Activated T-cell treated with anti-CD3 and anti-CD28 coated beads, Interleukin-2, amount 50 U/mL, for 1 hour (primary cell): Measurements from ENCODE around the gene LONP1.
"Not testable (repeated sequence)": the region's sequence is repeated elsewhere in the genome, so short reads cannot be mapped to it uniquely, and the experiment has no call there.

ENCODE experiments used
- DNase-seq: peaks from one replicate; pipeline ENCODE4 v3.0.0-alpha.2; 2020

Gene LONP1

GRCh38 chr19:5719961-5720790 lies at the start of gene LONP1, which contains the start of gene CATSPERD:
Gene LONP1 (minus strand): TSS chr19:5720146. CDS start chr19:5720132, 14 bp downstream.
Gene CATSPERD (plus strand): TSS chr19:5720637. CDS start chr19:5720738, 101 bp downstream.
- peak; percentile 97 for DNase-seq

DNA sequence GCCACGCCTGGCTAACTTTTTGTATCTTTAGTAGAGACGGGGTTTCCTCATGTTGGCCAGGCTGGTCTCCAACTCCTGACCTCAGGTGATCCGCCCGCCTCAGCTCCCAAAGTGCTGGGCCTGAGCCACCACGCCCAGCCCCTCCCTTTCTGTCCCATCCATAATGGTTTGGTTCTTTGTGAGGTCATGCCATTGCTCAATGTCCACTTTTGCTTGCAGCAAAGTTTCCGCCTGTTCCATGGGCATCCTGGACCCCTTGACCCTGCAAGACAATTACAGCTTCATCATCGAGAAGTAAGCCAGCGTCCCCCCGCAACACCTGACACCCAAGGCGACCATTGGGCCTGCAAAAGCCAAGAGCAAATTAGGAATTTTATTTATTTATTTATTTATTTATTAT lies 48.0 kb upstream of the LONP1 start:
- DNase-seq = no peak

GRCh38 chr19:5765220-5765619 lies 45.3 kb upstream of the LONP1 start:
- no peak for DNase-seq

DNA sequence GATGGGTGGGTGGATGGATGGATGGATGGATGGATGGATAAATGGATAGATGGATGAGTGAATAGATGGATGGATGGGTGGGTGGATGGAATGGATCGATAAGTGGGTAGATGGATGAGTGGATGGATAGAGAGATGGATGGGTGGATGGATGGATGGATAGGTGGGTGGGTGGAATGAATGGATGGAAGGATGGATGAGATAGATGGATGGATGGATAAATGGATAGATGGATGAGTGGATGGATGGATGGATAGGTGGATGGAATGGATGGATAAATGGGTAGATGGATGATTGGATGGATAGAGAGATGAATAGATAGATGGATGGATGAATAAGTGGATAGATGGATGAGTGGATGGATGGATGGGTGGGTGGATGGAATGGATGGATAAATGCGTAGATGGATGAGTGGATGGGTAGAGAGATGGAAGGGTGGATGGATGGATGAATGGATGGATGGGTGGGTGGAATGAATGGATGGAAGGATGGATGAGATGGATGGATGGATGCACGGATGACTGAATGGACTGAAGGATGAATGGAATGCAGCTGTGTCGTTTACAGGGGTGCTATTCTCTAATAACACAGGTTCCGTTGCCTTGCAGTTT lies 42.8 kb upstream of the LONP1 start:
- no peak for DNase-seq

- DNase-seq = no peak
Measured at GRCh38 chr19:5753743-5754142, 33.8 kb upstream of the LONP1 start.

GRCh38 chr19:5751709-5752108 lies 31.8 kb upstream of the LONP1 start:
- DNase-seq = no peak

- no peak for DNase-seq
Measured at GRCh38 chr19:5749505-5749904, 29.6 kb upstream of the LONP1 start.

- not testable (repeated sequence) for DNase-seq
Measured at GRCh38 chr19:5748920-5749319, 29.0 kb upstream of the LONP1 start.

DNA sequence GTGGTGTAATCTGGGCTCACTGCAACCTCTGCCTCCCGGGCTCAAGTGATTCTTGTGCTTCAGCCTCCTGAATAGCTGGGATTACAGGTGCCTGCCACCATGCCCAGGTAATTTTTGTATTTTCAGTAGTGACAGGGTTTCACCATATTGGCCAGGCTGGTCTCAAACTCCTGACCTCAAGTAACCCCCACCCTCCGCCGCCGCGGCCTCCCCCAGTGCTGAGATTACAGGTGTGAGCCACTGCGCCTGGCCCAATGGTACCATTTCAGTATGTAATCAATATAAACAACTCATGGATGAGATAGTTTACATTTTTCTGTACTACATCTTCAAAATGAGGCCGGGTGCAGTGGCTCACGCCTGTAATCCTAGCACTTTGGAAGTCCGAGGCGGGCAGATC lies 25.1 kb upstream of the LONP1 start:
- DNase-seq = not testable (repeated sequence)

DNA sequence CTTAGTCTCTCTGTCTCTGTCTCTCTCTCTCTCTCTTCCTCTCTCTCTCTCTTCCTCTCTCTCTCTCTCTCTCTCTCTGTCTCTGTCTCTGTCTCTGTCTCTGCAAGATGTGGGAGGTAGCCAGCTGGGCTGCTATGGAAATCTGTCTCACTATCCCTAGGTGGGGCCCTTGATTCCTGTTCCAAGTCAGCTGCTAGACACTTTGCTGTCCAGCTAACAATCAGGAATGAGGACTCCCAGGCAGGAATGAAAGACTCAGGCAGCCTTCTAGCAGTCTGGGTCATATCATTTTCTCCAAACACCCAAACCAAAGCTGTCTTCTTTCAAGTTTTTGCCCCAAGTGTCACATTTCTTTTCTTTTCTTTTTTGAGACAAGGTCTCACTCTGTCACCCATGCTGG lies 23.7 kb upstream of the LONP1 start:
- DNase-seq = no peak

DNA sequence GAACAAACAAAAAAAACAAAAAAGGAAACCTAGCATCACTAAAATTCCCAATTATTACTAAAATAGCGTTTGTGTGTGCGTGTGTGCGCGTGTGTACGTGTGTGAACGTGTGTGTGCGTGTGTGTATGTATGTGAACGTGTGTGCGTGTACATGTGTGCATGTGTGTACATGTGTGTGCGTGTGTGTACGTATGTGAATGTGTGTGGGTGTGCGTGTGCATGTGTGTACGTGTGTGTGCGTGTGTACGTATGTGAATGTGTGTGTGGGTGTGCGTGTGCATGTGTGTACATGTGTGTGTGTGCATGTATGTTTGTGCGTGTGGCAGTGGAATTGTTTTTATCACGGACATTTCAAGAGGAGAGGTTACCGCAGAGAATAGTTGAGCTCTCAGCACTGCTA lies 22.1 kb upstream of the LONP1 start:
- DNase-seq = no peak

GRCh38 chr19:5738423-5738822 lies 18.5 kb upstream of the LONP1 start:
- no peak for DNase-seq

GRCh38 chr19:5733172-5733571 lies 13.2 kb upstream of the LONP1 start:
- DNase-seq = not testable (repeated sequence)

GRCh38 chr19:5727453-5728050 lies 7.6 kb upstream of the LONP1 start:
- no peak for DNase-seq

- DNase-seq = no peak
Measured at GRCh38 chr19:5719274-5719960, 529 bp downstream of the LONP1 start.

GRCh38 chr19:5718579-5719273 lies 1.2 kb downstream of the LONP1 start:
- DNase-seq = no peak

DNA sequence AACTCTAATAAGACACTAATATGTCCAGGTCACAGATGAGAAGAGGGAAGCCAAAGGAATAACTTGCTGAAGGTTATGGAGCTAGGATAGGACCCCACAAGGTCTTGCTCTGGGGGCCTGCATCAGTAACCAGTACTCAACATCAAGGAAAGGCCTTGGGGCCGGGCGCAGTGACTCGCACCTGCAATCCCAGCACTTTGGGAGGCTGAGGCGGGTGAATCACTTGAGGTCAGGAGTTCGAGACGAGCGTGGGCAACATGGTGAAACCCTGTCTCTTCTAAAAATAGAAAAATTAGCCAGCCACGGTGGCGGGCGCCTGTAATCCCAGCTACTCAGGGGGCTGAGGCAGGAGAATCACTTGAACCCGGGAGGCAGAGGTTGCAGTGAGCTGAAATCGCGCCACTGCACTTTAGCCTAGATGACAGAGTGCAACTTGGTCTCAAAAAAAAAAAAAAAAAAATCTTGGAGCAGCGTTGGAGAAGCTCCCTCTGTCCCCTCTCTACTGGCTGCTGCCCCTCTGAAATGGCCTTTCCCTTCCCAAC lies 1.8 kb downstream of the LONP1 start:
- no peak for DNase-seq

DNA sequence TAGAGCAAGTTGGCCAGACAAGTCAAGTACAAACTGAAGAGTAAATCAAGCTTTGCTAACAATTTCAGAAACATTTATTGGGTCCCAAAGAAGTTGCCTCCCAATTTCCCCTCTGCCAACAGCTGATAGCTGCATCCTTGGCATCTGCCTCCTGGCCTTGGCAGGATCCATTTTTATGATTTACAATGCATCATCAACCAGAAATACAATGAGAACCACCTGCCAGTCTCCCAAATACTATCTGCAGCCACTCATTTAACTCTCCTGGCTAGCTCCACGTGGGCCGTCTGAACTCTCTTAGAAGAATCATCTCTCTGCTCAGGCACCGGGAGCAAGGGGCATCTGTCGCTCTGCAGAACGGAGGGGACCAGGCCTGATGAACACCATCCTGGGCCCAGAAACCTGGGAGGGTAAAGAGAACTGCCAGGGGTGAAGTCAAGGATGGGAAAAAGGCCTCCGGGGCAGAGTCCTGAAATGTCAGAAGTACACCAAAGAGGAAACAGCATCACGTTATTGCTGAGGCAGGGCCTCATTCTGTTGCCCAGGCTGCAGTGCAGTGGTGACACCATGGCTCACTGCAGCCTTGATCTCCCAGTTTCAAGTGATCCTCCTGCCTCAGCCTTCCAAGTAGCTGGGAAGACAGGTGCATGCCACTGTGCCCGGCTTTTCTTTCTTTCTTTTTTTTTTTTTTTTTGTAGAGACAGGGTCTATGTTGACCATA lies 2.6 kb downstream of the LONP1 start:
- DNase-seq = no peak

GRCh38 chr19:5714816-5715215 lies 5.1 kb downstream of the LONP1 start:
- DNase-seq = no peak

DNA sequence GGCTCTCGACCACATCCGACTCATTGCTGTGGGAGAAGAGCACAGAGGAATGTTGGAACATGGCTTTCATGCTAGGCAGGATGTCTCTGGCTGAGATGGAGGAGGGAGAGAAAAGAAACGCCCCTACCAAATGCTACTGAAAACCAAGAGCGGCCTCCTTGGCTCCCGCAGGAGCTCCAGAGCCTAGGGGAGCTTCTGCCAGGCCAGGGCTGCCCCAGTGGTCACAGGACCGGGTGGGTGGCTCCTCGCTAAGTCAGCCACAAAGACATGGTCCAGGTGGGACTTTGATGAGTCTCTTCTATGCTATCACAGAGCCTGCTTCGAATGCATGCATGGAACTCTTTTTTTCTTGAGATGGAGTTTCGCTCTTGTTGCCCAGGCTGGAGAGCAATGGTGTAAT lies 6.7 kb downstream of the LONP1 start:
- DNase-seq = no peak

GRCh38 chr19:5711713-5712161 lies 8.2 kb downstream of the LONP1 start:
- no peak for DNase-seq

GRCh38 chr19:5711025-5711424 lies 8.9 kb downstream of the LONP1 start:
- no peak for DNase-seq
